VCaP (cell line): ENCODE measurements around the gene CALML3.

Experiments
- H3K27ac ChIP-seq: fragments of 450-650 bp; 2 replicates; pipeline ENCODE4 v1.5.1; 2017
- CTCF ChIP-seq: fragments of 450-650 bp; conservative IDR thresholded peaks from 2 replicates; pipeline ENCODE4 v1.5.1; 2017; ENCODE audit warnings: mild to moderate bottlenecking, moderate library complexity

CALML3 gene

GRCh38 chr10:5553400-5554170 lies 28.8 kb downstream of the CALML3 start:
- TF ChIP-seq CTCF = no peak
- peak overlapping the region; percentile 99 for H3K27ac ChIP-seq

- peak overlapping the region; percentile 99 for H3K27ac ChIP-seq
- no peak for TF ChIP-seq CTCF
Observed at GRCh38 chr10:5555021-5555510, 30.3 kb downstream of the CALML3 start.

- H3K27ac ChIP-seq = peak overlapping the region; percentile 99
- no peak for TF ChIP-seq CTCF
Observed at GRCh38 chr10:5555881-5556280, 31.1 kb downstream of the CALML3 start.

GRCh38 chr10:5556576-5556975 lies 31.8 kb downstream of the CALML3 start:
- H3K27ac ChIP-seq = peak overlapping the region; percentile 99
- no peak for TF ChIP-seq CTCF

- no peak for TF ChIP-seq CTCF
- peak overlapping the region; percentile 99 for H3K27ac ChIP-seq
Observed at GRCh38 chr10:5557040-5557721, 32.4 kb downstream of the CALML3 start.

GRCh38 chr10:5557799-5558771 lies 33.3 kb downstream of the CALML3 start:
- no peak for TF ChIP-seq CTCF
- peak overlapping the region; percentile 99 for H3K27ac ChIP-seq

GRCh38 chr10:5559022-5559421 lies 34.3 kb downstream of the CALML3 start:
- H3K27ac ChIP-seq = peak overlapping the region; percentile 99; the same call in 1 of the 2 replicates
